Left lung (tissue), 10 donors: ENCODE data around the gene NEMP1. TPM values are rescaled to one million over a fixed set of nuclear protein-coding genes. Genes with fewer than 3 reads are reported as not detected.

ENCODE experiments used
- ATAC-seq: fragments of 200-7000 bp; cut with Tn5 transposase; one replicate; pipeline ENCODE4 v1.9.1; 2020; ENCODE audit warnings: moderate library complexity
- DNase-seq, 4 donors: peaks; one replicate each; pipeline ENCODE4 v3.0.0-alpha.2; 2013 to 2020
- H3K27ac ChIP-seq, 2 donors: fragments of 200-600 bp; sonication (generic) in 1 of 2; one replicate each; pipeline versions ENCODE4 v1.5.0 to v1.8.0; 2020 to 2021
- H3K27me3 ChIP-seq, 2 donors: fragments of 200-600 bp; sonication (generic) in 1 of 2; one replicate each; pipeline versions ENCODE4 v1.5.0 to v1.8.0; 2020 to 2021
- H3K36me3 ChIP-seq, 2 donors: fragments of 200-600 bp; sonication (generic) in 1 of 2; one replicate each; pipeline versions ENCODE4 v1.5.0 to v1.8.0; 2020 to 2021
- H3K4me1 ChIP-seq, 2 donors: fragments of 200-600 bp; one replicate each; pipeline ENCODE4 v1.8.0; 2021
- H3K4me3 ChIP-seq, 2 donors: fragments of 200-600 bp; sonication (generic) in 1 of 2; one replicate each; pipeline versions ENCODE4 v1.5.0 to v1.8.0; 2020 to 2021; ENCODE audit warnings: mild to moderate bottlenecking in 1 of 2
- H3K9me3 ChIP-seq, 2 donors: fragments of 200-600 bp; sonication (generic) in 1 of 2; one replicate each; pipeline versions ENCODE4 v1.5.0 to v1.8.0; 2020 to 2021
- CTCF ChIP-seq, 2 donors: fragments of 200-600 bp; sonication (generic) in 1 of 2; IDR thresholded peaks; one replicate each; pipeline versions ENCODE4 v1.5.0 to v1.8.0; 2021; ENCODE audit warnings: antibody characterized with exemption in 2 of 2
- intact Hi-C, 2 donors: fragments of 100-400 bp; cut with DNase I; formaldehyde crosslinking; loops; one replicate each; pipeline versions ENCODE4 v1.11.2 to v1.14.2; 2022
- polyA plus RNA-seq, 6 donors: library from polyadenylated mRNA; unstranded; fragments of 120-200 nt; gene quantifications; one replicate each; pipeline ENCODE4 v1.2.1, GENCODE V29; 2013; ENCODE audit not compliant: insufficient read length in 6 of 6
- total RNA-seq, 2 donors: library from RNA; stranded (reverse); fragmentation: NEBNext Ultra II Directional; extraction: Animal tissue kit (Norgen Biotek cat#: 25700); gene quantifications; one replicate each; pipeline ENCODE4 v1.2.1, GENCODE V29; 2021
- donor health status: DM: no; HTN: yes; CAD: no.
- donor health status: DM: no; HTN: no; CAD: no.

NEMP1 gene
- total and polyA plus RNA-seq, 8 donors: 16.4 to 29.2 (median 26.6) TPM

GRCh38 chr12:57119294-57120085 is 40.9 kb upstream of the NEMP1 start:
- DNase-seq: no peak
- intact Hi-C loops: loop anchor here (5.0 to 10.0 kb wide), 2 partner anchors 63 to 65 kb away; no protein-coding TSS in a partner anchor
- Histone ChIP-seq H3K27ac (peak overlapping the region in 1 of 2 donors; percentile 14), H3K9me3 (no peaks in the 10 kb centered on the region), H3K4me1 (peaks cover 4 to 14% of the 10 kb centered on the region in 2 donors), H3K4me3 (no peak overlapping the region), H3K27me3 (no peaks in the 10 kb centered on the region), H3K36me3 (no peaks in the 10 kb centered on the region)
- ATAC-seq: no peak
- TF ChIP-seq CTCF (IDR thresholded peaks at IDR 0.05): no peak

GRCh38 chr12:57118711-57119271 is 40.2 kb upstream of the NEMP1 start:
- H3K4me1 ChIP-seq: peaks cover 4 to 14% of the 10 kb centered on the region in 2 donors
- intact Hi-C loops: no loop called here
- H3K27me3 ChIP-seq: no peaks in the 10 kb centered on the region
- no peaks in the 10 kb centered on the region for H3K36me3 ChIP-seq
- DNase-seq: no peak
- no peak overlapping the region for H3K4me3 ChIP-seq
- ATAC-seq: peak; percentile 77
- H3K27ac ChIP-seq: peak overlapping the region in 1 of 2 donors; percentile 14
- H3K9me3 ChIP-seq: no peaks in the 10 kb centered on the region
- TF ChIP-seq CTCF (IDR thresholded peaks at IDR 0.05): no peak

GRCh38 chr12:57116580-57117281 is 38.1 kb upstream of the NEMP1 start:
- no peaks in the 10 kb centered on the region for H3K27me3 ChIP-seq
- no peak overlapping the region for H3K4me3 ChIP-seq
- H3K4me1 ChIP-seq: peaks cover 8 to 22% of the 10 kb centered on the region in 2 donors
- no peaks in the 10 kb centered on the region for H3K9me3 ChIP-seq
- no peak for DNase-seq
- no peak overlapping the region for H3K27ac ChIP-seq
- intact Hi-C loops: no loop called here
- ATAC-seq: no peak
- TF ChIP-seq CTCF (IDR thresholded peaks at IDR 0.05): no peak
- H3K36me3 ChIP-seq: no peaks in the 10 kb centered on the region

GRCh38 chr12:57112492-57113294 is 34.1 kb upstream of the NEMP1 start:
- DNase-seq (no peak), ATAC-seq (no peak)
- Histone ChIP-seq H3K4me3 (peak overlapping the region; percentile 81 to 96), H3K36me3 (peaks cover 0 to 9% of the 10 kb centered on the region in 2 donors), H3K4me1 (peaks cover 15 to 39% of the 10 kb centered on the region in 2 donors), H3K9me3 (no peaks in the 10 kb centered on the region), H3K27ac (peak overlapping the region; percentile 100), H3K27me3 (no peaks in the 10 kb centered on the region)
- intact Hi-C loops: loop anchor here in 1 of 2 donors (2.0 kb wide), 1 partner anchor 44 kb away; no protein-coding TSS in a partner anchor
- peak; percentile 71 to 77 for TF ChIP-seq CTCF (IDR thresholded peaks at IDR 0.05)
